Measurements from ENCODE around the gene GARIN1A.
"Not testable (repeated sequence)": the region's sequence is repeated elsewhere in the genome, so short reads cannot be mapped to it uniquely, and the experiment has no call there.

GARIN1A gene

GRCh38 chr7:128687131-128687530 is 15.0 kb downstream of the GARIN1A start:
- DNase-seq: no peak

GRCh38 chr7:128688492-128688891 is 16.4 kb downstream of the GARIN1A start:
- DNase-seq: no peak

GRCh38 chr7:128689161-128689935 is 17.3 kb downstream of the GARIN1A start:
- DNase-seq: not testable (repeated sequence)

GRCh38 chr7:128691227-128691626 is 19.1 kb downstream of the GARIN1A start:
- DNase-seq: no peak

GRCh38 chr7:128692623-128693270 is 20.7 kb downstream of the GARIN1A start:
- no peak for DNase-seq

GRCh38 chr7:128693373-128694015 is 21.4 kb downstream of the GARIN1A start:
- no peak for DNase-seq

- DNase-seq: no peak
Measured at GRCh38 chr7:128694738-128695137, 22.6 kb downstream of the GARIN1A start.

GRCh38 chr7:128697302-128697905 is 25.3 kb downstream of the GARIN1A start:
- DNase-seq: peak; percentile 6

GRCh38 chr7:128699196-128699712 is 27.2 kb downstream of the GARIN1A start:
- no peak for DNase-seq

GRCh38 chr7:128699895-128700294 is 27.8 kb downstream of the GARIN1A start:
- no peak for DNase-seq

- DNase-seq: no peak
Measured at GRCh38 chr7:128701062-128701785, 29.1 kb downstream of the GARIN1A start.

- DNase-seq: no peak
Measured at GRCh38 chr7:128703609-128704241, 31.6 kb downstream of the GARIN1A start.

GRCh38 chr7:128705891-128706333 is 33.8 kb downstream of the GARIN1A start:
- no peak for DNase-seq

- no peak for DNase-seq
Measured at GRCh38 chr7:128707752-128708151, 35.7 kb downstream of the GARIN1A start.

GRCh38 chr7:128708235-128708634 is 36.1 kb downstream of the GARIN1A start:
- no peak for DNase-seq

- no peak for DNase-seq
Measured at GRCh38 chr7:128708824-128709223, 36.7 kb downstream of the GARIN1A start.

GRCh38 chr7:128710481-128710880 is 38.4 kb downstream of the GARIN1A start:
- DNase-seq: no peak

- DNase-seq: no peak
Measured at GRCh38 chr7:128713794-128714193, 41.7 kb downstream of the GARIN1A start.

- DNase-seq: no peak
Measured at GRCh38 chr7:128714701-128715495, 42.8 kb downstream of the GARIN1A start.

GRCh38 chr7:128718967-128719642 is 47.0 kb downstream of the GARIN1A start:
- DNase-seq: no peak
